CD4-positive, alpha-beta T cell treated with Interleukin-15 for 4 hours (primary cell): ENCODE measurements around the gene NINJ1.

Experiments used
- DNase-seq: peaks from one replicate; pipeline ENCODE4 v3.0.0-alpha.2; 2020; ENCODE audit warnings: low spot score

Gene NINJ1

GRCh38 chr9:93132287-93132927 lies 1.6 kb downstream of the NINJ1 start:
- DNase-seq = no peak

GRCh38 chr9:93131599-93132286 lies 2.3 kb downstream of the NINJ1 start:
- no peak for DNase-seq

GRCh38 chr9:93130861-93131481 lies 3.1 kb downstream of the NINJ1 start:
- no peak for DNase-seq

- no peak for DNase-seq
Measured at GRCh38 chr9:93129691-93130500, 4.2 kb downstream of the NINJ1 start.

GRCh38 chr9:93129286-93129685 lies 4.8 kb downstream of the NINJ1 start:
- DNase-seq = no peak

- no peak for DNase-seq
Measured at GRCh38 chr9:93128715-93129224, 5.3 kb downstream of the NINJ1 start.

GRCh38 chr9:93128011-93128714 lies 5.9 kb downstream of the NINJ1 start:
- DNase-seq = no peak

- no peak for DNase-seq
Measured at GRCh38 chr9:93127395-93127911, 6.6 kb downstream of the NINJ1 start.

- no peak for DNase-seq
Measured at GRCh38 chr9:93126825-93127368, 7.2 kb downstream of the NINJ1 start.

- DNase-seq = no peak
Measured at GRCh38 chr9:93126151-93126781, 7.8 kb downstream of the NINJ1 start.

GRCh38 chr9:93125331-93125894 lies 8.6 kb downstream of the NINJ1 start:
- no peak for DNase-seq

GRCh38 chr9:93124793-93125192 lies 9.3 kb downstream of the NINJ1 start:
- DNase-seq = no peak

- DNase-seq = no peak
Measured at GRCh38 chr9:93123561-93124283, 10.3 kb downstream of the NINJ1 start.

- no peak for DNase-seq
Measured at GRCh38 chr9:93122721-93123221, 11.3 kb downstream of the NINJ1 start.

GRCh38 chr9:93121316-93122241 lies 12.5 kb downstream of the NINJ1 start:
- DNase-seq = no peak

GRCh38 chr9:93120846-93121315 lies 13.2 kb downstream of the NINJ1 start:
- DNase-seq = no peak

- peak; percentile 43 for DNase-seq
Measured at GRCh38 chr9:93119953-93120845, 13.9 kb downstream of the NINJ1 start.
